ENCODE data around the gene GOLM1. TPM values are rescaled to one million over a fixed set of nuclear protein-coding genes. Genes with fewer than 3 reads are reported as not detected.
A peak's percentile ranks its signal among the peaks of the same experiment; 100 is the strongest.

The GOLM1 gene
- total RNA-seq, 1 experiment from 2014 or later: 71.6 TPM

DNA sequence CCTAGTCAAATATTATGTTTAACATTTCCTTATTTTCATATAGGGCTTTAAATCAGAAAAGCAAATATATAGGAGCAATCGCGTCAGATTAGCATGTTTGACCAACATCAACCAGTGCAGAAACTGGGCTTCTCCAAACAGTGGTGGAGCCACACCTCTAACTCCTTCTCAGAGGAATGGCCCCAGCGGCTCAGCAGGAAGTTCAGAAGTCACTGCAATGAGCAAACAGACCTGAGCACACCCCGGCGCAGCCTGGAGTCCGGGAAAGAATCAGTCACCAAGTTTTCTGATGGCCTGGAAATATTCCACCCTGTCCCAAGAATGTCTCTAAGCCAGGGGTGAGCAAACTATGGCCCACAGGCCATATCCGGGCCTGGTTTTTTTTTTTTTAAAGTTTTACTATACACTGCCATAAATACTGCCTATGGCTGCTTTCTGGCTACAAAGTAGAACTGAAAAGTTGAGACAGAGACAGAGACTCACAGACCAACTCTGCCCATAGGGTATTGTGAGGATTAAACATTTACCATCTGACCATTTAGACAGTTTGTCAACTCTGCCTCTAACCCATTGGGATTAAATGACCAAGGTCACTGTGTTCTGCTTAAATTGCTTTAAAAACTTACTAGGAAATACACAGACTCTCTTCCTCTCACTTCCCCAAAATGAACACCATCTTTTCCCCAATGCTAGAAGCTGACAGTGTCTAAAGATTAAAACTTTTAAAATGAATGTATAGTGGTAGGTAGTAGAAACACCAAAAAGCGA, 5.4 kb downstream of the GOLM1 start:
- Histone ChIP-seq H4K8ac (replicated peaks; ENCODE audit: insufficient read length, low read depth, low read length) (no peak overlapping the region), H2BK12ac (ENCODE audit: insufficient read length, low read depth, low read length) (no peak overlapping the region), H3K14ac (ENCODE audit: insufficient read depth, low read length) (no peak overlapping the region), H2BK20ac (ENCODE audit: low read depth, low read length, poor library complexity, severe bottlenecking) (no peak overlapping the region), H2AK5ac (ENCODE audit: insufficient read length, low read length) (no peak overlapping the region), H3K4me1 (ENCODE audit: insufficient read depth, low read length) (no peaks in the 10 kb centered on the region; the same call in 1 of the 2 replicates), H3K79me1 (ENCODE audit: insufficient read depth, low read depth, low read length, poor library complexity, severe bottlenecking) (no peaks in the 10 kb centered on the region), H3K79me2 (ENCODE audit: insufficient read depth, low read length) (peaks cover 6% of the 10 kb centered on the region; the same call in 1 of the 2 replicates), H2AFZ (ENCODE audit: low read length) (no peak overlapping the region), H3K23ac (ENCODE audit: insufficient read length, low read depth, low read length) (no peak overlapping the region), H2BK5ac (ENCODE audit: insufficient read length, low read length) (no peak overlapping the region), H2BK15ac (ENCODE audit: low read depth, low read length) (0 out of 2 replicates have a peak overlapping the region, but pooled peaks have one; percentile 68), H3K23me2 (ENCODE audit: insufficient read length, low read depth, low read length, poor library complexity, severe bottlenecking) (peaks cover 9% of the 10 kb centered on the region), H3T11ph (ENCODE audit: low read length) (no peak overlapping the region), H4K5ac (ENCODE audit: insufficient read length, low read depth, low read length) (no peak overlapping the region), H3K4me2 (ENCODE audit: insufficient read depth, insufficient read length, low read length) (no peak overlapping the region), H2BK120ac (ENCODE audit: low read depth, low read length, poor library complexity, severe bottlenecking) (no peak overlapping the region), H3K27ac (ENCODE audit: insufficient read length, low read depth, low read length) (no peak overlapping the region), H3K9me3 (ENCODE audit: control insufficient read depth, low read depth, low read length) (no peaks in the 10 kb centered on the region), H3K18ac (ENCODE audit: insufficient read length, low read depth, low read length) (no peak overlapping the region), H3K56ac (ENCODE audit: insufficient read length, low read depth, low read length) (no peak overlapping the region), H3K27me3 (ENCODE audit: insufficient read depth, low read length) (peaks cover 3% of the 10 kb centered on the region; the same call in 1 of the 2 replicates), H3K9ac (ENCODE audit: extremely low read depth, insufficient read length, low read length) (no peak overlapping the region), H4K91ac (ENCODE audit: insufficient read length, low read depth, low read length) (no peak overlapping the region), H3K4ac (ENCODE audit: low read depth, low read length) (no peak overlapping the region), H4K20me1 (ENCODE audit: control insufficient read depth, insufficient read depth, insufficient read length) (peaks cover 2% of the 10 kb centered on the region)
- no CpG with 5 or more reads among the region's 8 CpGs for WGBS (ENCODE audit: extremely low coverage, insufficient read length, low lambda C conversion rate)
- Mint-ChIP-seq H3K9me3 (peaks cover 16 to 20% of the 10 kb centered on the region in 2 experiments), H3K27me3 (ENCODE audit: low read depth) (peaks cover 6% of the 10 kb centered on the region), H3K4me1 (peaks cover 29 to 36% of the 10 kb centered on the region in 2 experiments), H3K36me3 (ENCODE audit: insufficient read depth in 1 of 3, low read depth in 3 of 3) (peaks cover 7 to 36% (median 16%) of the 10 kb centered on the region in 3 experiments), H3K4me3 (no peak overlapping the region), H3K27ac (peak overlapping the region in 1 of 3 experiments; percentile 21; a peak in 1 of 7 replicates)
- TF ChIP-seq, protein P1, sequence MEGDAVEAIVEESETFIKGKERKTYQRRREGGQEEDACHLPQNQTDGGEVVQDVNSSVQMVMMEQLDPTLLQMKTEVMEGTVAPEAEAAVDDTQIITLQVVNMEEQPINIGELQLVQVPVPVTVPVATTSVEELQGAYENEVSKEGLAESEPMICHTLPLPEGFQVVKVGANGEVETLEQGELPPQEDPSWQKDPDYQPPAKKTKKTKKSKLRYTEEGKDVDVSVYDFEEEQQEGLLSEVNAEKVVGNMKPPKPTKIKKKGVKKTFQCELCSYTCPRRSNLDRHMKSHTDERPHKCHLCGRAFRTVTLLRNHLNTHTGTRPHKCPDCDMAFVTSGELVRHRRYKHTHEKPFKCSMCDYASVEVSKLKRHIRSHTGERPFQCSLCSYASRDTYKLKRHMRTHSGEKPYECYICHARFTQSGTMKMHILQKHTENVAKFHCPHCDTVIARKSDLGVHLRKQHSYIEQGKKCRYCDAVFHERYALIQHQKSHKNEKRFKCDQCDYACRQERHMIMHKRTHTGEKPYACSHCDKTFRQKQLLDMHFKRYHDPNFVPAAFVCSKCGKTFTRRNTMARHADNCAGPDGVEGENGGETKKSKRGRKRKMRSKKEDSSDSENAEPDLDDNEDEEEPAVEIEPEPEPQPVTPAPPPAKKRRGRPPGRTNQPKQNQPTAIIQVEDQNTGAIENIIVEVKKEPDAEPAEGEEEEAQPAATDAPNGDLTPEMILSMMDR (conservative IDR thresholded peaks at IDR 0.05): no peak
- no peak for DNase-seq

Data from H9 (cell line).